ENCODE results near the gene PSKH1. TPM values are rescaled to one million over a fixed set of nuclear protein-coding genes. Genes with fewer than 3 reads are reported as not detected.

The PSKH1 gene
- polyA plus RNA-seq, 1 donor (not counting 4 experiments of a cell fraction or from before 2014, with no cell fraction given): 10.7 TPM

GRCh38 chr16:67962135-67962534 is 69.1 kb downstream of the PSKH1 start:
- dilution Hi-C loops (cut with MboI; ENCODE audit: extremely low pct_ligation_motif_present, low sequenced_read_pairs): no loop called here
- TF ChIP-seq EZH2 (IDR thresholded peaks at IDR 0.05; ENCODE audit: low read length) (no peak), CTCF (optimal IDR thresholded peaks at IDR 0.05 in 1 of 3, IDR thresholded peaks at IDR 0.05 in 1 of 3, conservative IDR thresholded peaks at IDR 0.05 in 1 of 3; ENCODE audit: extremely low read depth in 1 of 3, insufficient read depth in 2 of 3, low read length in 3 of 3) (no peak)
- Histone ChIP-seq H3K79me2 (ENCODE audit: control insufficient read depth, insufficient read depth, low read length) (peaks cover 51% of the 10 kb centered on the region), H3K9ac (ENCODE audit: control insufficient read depth, extremely low read depth, insufficient read depth, low read length) (peak overlapping the region; percentile 46), H3K9me3 (ENCODE audit: control insufficient read depth, low read depth, low read length) (no peaks in the 10 kb centered on the region), H3K27me3 (ENCODE audit: control insufficient read depth, extremely low read depth, insufficient read depth, low read length) (no peaks in the 10 kb centered on the region), H4K20me1 (ENCODE audit: control insufficient read depth, extremely low read depth, insufficient read depth, low read length) (peaks cover 11% of the 10 kb centered on the region), H3K4me2 (ENCODE audit: control insufficient read depth, extremely low read depth, insufficient read depth, low read depth, low read length) (peak overlapping the region; percentile 46), H3K4me3 (ENCODE audit: control insufficient read depth in 2 of 3, extremely low read depth in 1 of 3, insufficient read depth in 2 of 3, low read depth in 1 of 3, low read length in 3 of 3) (no peak overlapping the region), H3K4me1 (ENCODE audit: control insufficient read depth, extremely low read depth, insufficient read depth, low read length) (peaks cover 78% of the 10 kb centered on the region), H3K9me1 (ENCODE audit: control insufficient read depth, extremely low read depth, insufficient read depth, low read length) (peaks cover 9% of the 10 kb centered on the region), H3K27ac (ENCODE audit: control insufficient read depth, insufficient read depth, low read length) (peak overlapping the region; percentile 47), H3K36me3 (ENCODE audit: control insufficient read depth in 2 of 2, extremely low read depth in 1 of 2, insufficient read depth in 2 of 2, low read length in 2 of 2) (peaks cover 36 to 64% of the 10 kb centered on the region in 2 experiments), H2AFZ (ENCODE audit: control insufficient read depth, low read length) (no peak overlapping the region)
- DNase-seq (ENCODE audit: low read depth, low spot score) (no peak), FAIRE-seq (no peak)

GRCh38 chr16:67963292-67963661 is 70.2 kb downstream of the PSKH1 start:
- Histone ChIP-seq H3K79me2 (ENCODE audit: control insufficient read depth, insufficient read depth, low read length) (peaks cover 55% of the 10 kb centered on the region), H3K36me3 (ENCODE audit: control insufficient read depth in 2 of 2, extremely low read depth in 1 of 2, insufficient read depth in 2 of 2, low read length in 2 of 2) (peaks cover 29 to 55% of the 10 kb centered on the region in 2 experiments), H4K20me1 (ENCODE audit: control insufficient read depth, extremely low read depth, insufficient read depth, low read length) (peaks cover 9% of the 10 kb centered on the region), H3K4me3 (ENCODE audit: control insufficient read depth in 2 of 3, extremely low read depth in 1 of 3, insufficient read depth in 2 of 3, low read depth in 1 of 3, low read length in 3 of 3) (no peak overlapping the region), H3K27ac (ENCODE audit: control insufficient read depth, insufficient read depth, low read length) (no peak overlapping the region), H2AFZ (ENCODE audit: control insufficient read depth, low read length) (no peak overlapping the region), H3K4me2 (ENCODE audit: control insufficient read depth, extremely low read depth, insufficient read depth, low read depth, low read length) (no peak overlapping the region), H3K4me1 (ENCODE audit: control insufficient read depth, extremely low read depth, insufficient read depth, low read length) (peaks cover 80% of the 10 kb centered on the region), H3K27me3 (ENCODE audit: control insufficient read depth, extremely low read depth, insufficient read depth, low read length) (no peaks in the 10 kb centered on the region), H3K9ac (ENCODE audit: control insufficient read depth, extremely low read depth, insufficient read depth, low read length) (no peak overlapping the region), H3K9me1 (ENCODE audit: control insufficient read depth, extremely low read depth, insufficient read depth, low read length) (peaks cover 9% of the 10 kb centered on the region), H3K9me3 (ENCODE audit: control insufficient read depth, low read depth, low read length) (no peaks in the 10 kb centered on the region)
- DNase-seq (ENCODE audit: low read depth, low spot score) (no peak), FAIRE-seq (no peak)
- TF ChIP-seq CTCF (optimal IDR thresholded peaks at IDR 0.05 in 1 of 3, IDR thresholded peaks at IDR 0.05 in 1 of 3, conservative IDR thresholded peaks at IDR 0.05 in 1 of 3; ENCODE audit: extremely low read depth in 1 of 3, insufficient read depth in 2 of 3, low read length in 3 of 3) (no peak), EZH2 (IDR thresholded peaks at IDR 0.05; ENCODE audit: low read length) (no peak)
- dilution Hi-C loops (cut with MboI; ENCODE audit: extremely low pct_ligation_motif_present, low sequenced_read_pairs): no loop called here

Measured in keratinocyte (primary cell).